ENCODE results near the gene SLC25A29.
A peak's percentile ranks its signal among the peaks of the same experiment; 100 is the strongest.

SLC25A29 gene

DNA sequence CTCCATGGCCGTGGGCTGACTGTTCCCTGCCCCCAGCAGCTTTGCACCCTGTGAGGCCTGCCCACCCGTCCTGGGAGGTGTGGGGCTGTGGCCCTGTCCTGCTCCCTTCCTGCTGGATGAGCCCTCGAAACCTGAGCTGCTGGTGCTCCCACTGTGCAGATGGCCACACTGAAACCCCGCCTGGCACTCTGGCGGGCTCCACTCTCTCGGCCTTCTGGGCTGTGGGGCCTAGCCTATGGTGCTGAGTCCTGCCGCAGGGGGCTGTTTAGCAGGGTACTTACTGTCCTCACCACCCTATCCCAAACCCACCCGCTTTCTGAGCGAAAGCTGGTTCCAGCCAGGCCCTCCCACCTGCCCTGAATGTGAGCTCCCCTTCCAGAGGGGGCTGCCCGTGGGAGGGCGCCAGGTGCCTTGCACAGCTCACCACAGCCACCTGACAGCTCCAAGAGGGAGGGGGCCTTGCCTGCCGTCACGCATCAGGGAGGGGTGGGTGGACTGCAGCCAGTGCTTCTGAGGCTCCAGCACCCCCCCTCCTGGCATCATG, 24.2 kb upstream of the SLC25A29 start:
- DNase-seq = no peak

DNA sequence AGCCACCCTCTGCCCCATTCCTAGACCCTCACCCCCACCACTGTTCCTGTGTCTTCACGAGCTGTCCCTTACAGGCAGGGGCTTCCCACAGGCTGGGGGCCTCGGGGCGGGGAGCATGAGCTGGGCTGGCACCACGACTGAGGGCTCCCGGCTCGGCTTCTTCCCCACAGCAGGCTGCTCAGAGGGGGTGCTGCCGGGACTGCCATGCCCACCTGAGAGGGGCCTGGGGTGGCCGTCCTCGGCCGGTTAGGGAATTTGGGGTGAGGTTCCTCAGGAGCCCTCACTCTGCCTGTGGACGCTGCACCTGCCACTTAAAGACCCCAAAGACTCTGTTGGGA, 23.7 kb upstream of the SLC25A29 start:
- no peak for DNase-seq

- no peak for DNase-seq
Observed at GRCh38 chr14:100329233-100330006, 23.2 kb upstream of the SLC25A29 start.

- DNase-seq = no peak
Observed at GRCh38 chr14:100328495-100329163, 22.4 kb upstream of the SLC25A29 start.

GRCh38 chr14:100327128-100327527, 20.9 kb upstream of the SLC25A29 start:
- no peak for DNase-seq

DNA sequence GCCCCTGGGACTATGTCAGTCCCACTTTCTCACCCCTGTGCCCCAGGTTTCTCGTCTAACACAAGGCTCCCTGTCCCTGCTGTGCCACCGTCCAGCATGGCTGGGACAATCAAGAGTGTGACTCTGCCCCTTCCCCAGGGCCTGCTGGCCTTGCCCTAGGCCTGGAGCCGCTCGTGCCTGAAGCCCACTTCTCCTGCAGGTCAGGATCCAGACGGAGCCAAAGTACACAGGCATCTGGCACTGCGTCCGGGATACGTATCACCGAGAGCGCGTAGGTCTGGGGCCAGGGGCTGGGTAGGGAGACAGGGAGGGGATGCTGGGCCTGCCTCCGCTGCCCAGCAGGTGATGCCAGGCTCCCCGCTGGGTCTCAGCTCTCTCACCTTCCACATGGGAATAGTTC, 19.7 kb upstream of the SLC25A29 start:
- no peak for DNase-seq

DNA sequence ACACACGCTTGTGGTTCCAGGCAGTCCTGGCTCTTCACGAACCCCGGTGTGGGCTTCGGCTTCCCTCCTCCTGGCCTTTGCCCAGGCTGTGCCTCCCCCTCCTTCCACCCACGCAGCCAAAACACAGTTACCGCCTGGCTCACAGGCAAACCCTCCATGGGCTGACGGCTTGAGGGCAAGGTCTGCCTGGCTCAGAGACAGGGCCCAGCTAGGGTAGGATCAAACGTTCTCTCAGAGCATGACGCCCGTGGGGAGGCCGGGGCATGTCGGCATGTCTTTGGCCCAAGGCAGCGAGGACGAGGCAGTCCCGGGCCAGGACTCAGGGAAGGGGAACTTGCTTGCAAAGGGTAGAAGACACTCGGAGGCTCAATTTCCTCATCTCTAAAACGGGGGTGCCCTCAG, 19.0 kb upstream of the SLC25A29 start:
- DNase-seq = no peak

DNA sequence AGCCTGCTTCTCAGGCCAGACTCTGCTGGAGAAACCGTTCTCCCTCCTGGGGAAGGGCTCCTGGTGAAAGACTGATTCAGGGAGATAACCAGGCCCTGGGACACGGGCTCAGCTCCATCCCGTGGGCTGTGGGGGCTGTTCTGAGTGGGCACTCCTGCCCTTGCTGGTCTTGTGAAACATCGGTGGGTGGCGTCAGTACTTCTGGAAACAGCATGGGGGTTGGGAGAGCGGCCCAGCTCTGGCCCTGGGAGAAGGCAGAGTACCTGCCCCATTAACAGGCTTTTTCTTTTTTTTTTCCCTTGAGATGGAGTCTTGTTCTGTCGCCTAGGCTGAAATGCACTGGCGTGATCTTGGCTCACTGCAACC, 17.7 kb upstream of the SLC25A29 start:
- no peak for DNase-seq

GRCh38 chr14:100323121-100323941, 17.1 kb upstream of the SLC25A29 start, which contains the start of gene SLC25A47:
Gene SLC25A47, plus strand, starts transcription at chr14:100323339. Its CDS starts 76 bp downstream, at chr14:100323415.
- DNase-seq = no peak

DNA sequence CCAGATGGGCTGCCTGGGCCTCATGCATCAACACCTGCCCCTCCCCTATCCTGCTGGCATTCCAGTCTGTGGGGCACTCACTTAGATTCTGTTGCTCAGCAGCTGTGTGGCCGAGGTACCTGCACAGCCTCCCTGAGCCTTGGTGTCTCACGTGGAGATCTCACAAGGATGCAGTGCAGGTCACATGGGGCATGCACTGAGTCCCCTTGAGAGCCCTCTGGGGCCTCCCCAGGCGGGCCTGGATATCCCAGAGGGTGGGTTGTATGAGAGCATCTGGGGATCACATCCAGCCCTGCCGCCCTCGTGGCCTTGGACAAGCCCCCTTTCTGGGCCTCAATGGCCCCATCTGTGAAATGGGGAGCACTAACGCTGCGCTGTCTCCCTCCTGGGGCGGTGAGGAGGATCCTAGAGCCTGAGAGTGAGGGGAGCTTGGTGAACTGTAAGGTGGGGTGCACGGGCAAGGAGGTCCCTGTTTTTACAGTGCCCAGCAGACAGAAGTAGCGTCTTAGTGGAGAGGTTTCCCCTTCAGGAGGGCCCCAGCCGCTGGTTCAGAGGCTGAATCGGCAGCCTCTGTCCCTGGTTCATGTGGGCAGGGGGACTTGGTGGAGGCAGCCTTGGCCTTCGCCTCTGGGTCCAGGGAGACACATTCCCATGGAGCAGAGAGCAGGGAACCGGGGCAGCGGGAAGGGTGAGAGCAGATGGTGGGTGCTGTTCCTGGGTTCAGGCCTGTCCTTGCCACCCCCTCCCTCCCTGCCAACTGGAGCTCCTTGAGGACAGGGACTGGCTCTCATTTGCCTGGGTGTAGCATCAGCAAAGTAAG, 16.1 kb upstream of the SLC25A29 start:
- no peak for DNase-seq

- no peak for DNase-seq
Observed at GRCh38 chr14:100321473-100322137, 15.4 kb upstream of the SLC25A29 start.

GRCh38 chr14:100320157-100320856, 14.1 kb upstream of the SLC25A29 start:
- DNase-seq = no peak

GRCh38 chr14:100317912-100318808, 11.9 kb upstream of the SLC25A29 start:
- peak; percentile 67 for DNase-seq

DNA sequence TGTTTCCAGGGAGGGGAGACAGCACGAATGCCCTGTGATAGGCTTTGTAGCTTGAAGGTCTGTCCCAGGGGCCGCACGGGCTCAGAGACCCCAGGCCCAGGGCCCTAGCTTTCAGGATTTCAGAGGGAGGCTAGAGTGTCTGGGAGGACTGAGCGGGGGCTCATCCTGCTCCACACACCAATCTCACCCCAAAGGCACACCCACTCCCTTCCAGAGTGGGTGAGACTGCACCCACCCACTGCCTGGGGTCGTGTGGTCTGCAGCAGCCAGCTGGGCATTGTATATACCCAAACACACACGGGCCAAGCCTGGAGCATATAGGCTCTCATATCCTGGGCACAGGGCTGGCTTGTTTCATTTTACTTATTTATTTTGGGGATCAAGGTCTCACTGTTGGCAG, 11.1 kb upstream of the SLC25A29 start:
- DNase-seq = no peak

GRCh38 chr14:100314724-100315123, 8.5 kb upstream of the SLC25A29 start:
- DNase-seq = no peak

DNA sequence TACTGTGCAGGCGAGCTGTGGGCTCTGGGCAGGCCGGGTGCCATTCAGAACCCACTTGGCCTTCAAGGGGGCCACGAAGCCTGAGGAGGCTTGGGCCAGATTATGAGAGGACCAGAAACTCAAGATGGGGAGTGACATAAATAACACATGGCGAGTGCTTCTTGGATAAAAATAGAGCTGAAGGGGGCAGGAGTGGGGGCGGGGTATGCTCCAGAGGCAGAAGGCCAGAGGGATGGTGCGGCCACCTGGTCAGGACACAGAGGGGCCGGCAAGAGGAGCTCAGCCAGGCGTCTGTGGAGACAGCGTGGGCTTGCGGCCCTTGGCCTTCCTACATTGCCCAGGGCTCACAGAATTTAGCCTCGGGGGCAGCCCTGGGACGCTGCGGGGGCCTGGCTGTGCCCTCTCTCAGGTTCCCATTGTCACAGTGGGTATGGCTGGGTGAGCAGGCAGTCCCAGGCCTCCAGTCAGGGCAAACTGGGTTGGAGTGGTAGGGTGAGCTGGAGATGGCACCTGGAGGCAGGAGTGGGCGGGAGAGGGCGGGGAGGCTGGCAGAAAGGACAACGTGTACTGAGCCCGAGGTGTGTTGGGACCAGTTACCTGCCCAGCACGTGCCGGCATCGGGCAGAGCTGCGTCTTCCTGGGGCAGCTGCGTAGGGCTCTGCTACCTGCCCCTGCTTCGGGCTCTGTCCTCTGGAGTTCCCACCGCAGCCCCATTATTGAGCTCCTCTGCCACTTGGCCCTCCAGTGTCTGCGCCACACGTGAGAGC, 7.4 kb upstream of the SLC25A29 start:
- DNase-seq = no peak

GRCh38 chr14:100312877-100313400, 6.7 kb upstream of the SLC25A29 start:
- DNase-seq = no peak

- peak; percentile 79 for DNase-seq
Observed at GRCh38 chr14:100312110-100312876, 6.0 kb upstream of the SLC25A29 start.

Data from MV-4-11 (cell line).